GM18873 (cell line): ENCODE data around the gene LTB4R2.
A peak's percentile ranks its signal among the peaks of the same experiment; 100 is the strongest.
"Not testable (repeated sequence)": the region's sequence is repeated elsewhere in the genome, so short reads cannot be mapped to it uniquely, and the experiment has no call there.

Source experiments
- ATAC-seq: cut with Tn5 transposase; IDR thresholded peaks from one replicate; pipeline ENCODE4 v1.9.1; 2021; ENCODE audit warnings: mild to moderate bottlenecking, moderate library complexity, moderate number of reproducible peaks; ENCODE audit not compliant: unreplicated experiment, low FRiP score

Gene LTB4R2

GRCh38 chr14:24335461-24336171, 25.7 kb downstream of the LTB4R2 start:
- ATAC-seq = no peak

- ATAC-seq = no peak
These were observed 27.3 kb downstream of the LTB4R2 start for GRCh38 chr14:24337144-24337823.

- ATAC-seq = no peak
These were observed 27.9 kb downstream of the LTB4R2 start for GRCh38 chr14:24337824-24338175.

GRCh38 chr14:24338843-24339242, 28.9 kb downstream of the LTB4R2 start:
- no peak for ATAC-seq

GRCh38 chr14:24339284-24340151, 29.6 kb downstream of the LTB4R2 start, which contains the start of gene RIPK3:
RIPK3 (minus strand) TSS chr14:24339991; CDS start chr14:24339826, 165 bp downstream.
- peak; percentile 76 for ATAC-seq

- no peak for ATAC-seq
These were observed 30.7 kb downstream of the LTB4R2 start for GRCh38 chr14:24340606-24341005.

GRCh38 chr14:24342889-24343288, 32.9 kb downstream of the LTB4R2 start:
- no peak for ATAC-seq

GRCh38 chr14:24343795-24344660, 34.1 kb downstream of the LTB4R2 start:
- no peak for ATAC-seq

GRCh38 chr14:24347134-24347533, 37.2 kb downstream of the LTB4R2 start:
- no peak for ATAC-seq

GRCh38 chr14:24348186-24348585, 38.2 kb downstream of the LTB4R2 start:
- ATAC-seq = no peak

- ATAC-seq = no peak
These were observed 39.8 kb downstream of the LTB4R2 start for GRCh38 chr14:24349742-24350141.

GRCh38 chr14:24351517-24351916, 41.6 kb downstream of the LTB4R2 start:
- ATAC-seq = no peak

GRCh38 chr14:24353559-24354481, 43.9 kb downstream of the LTB4R2 start:
- ATAC-seq = no peak

- ATAC-seq = not testable (repeated sequence)
These were observed 44.5 kb downstream of the LTB4R2 start for GRCh38 chr14:24354482-24354825.

GRCh38 chr14:24355009-24355408, 45.1 kb downstream of the LTB4R2 start:
- no peak for ATAC-seq

GRCh38 chr14:24356208-24356607, 46.3 kb downstream of the LTB4R2 start:
- no peak for ATAC-seq

GRCh38 chr14:24360281-24360680, 50.3 kb downstream of the LTB4R2 start:
- no peak for ATAC-seq

- no peak for ATAC-seq
These were observed 51.4 kb downstream of the LTB4R2 start for GRCh38 chr14:24361326-24361725.
